Measurements from ENCODE around the gene CAMTA1.
"Not testable (repeated sequence)": the region's sequence is repeated elsewhere in the genome, so short reads cannot be mapped to it uniquely, and the experiment has no call there.

CAMTA1 gene

GRCh38 chr1:6785318-6785727, at the start of gene CAMTA1:
Gene CAMTA1 (plus strand): TSS chr1:6785454. CDS start chr1:6785531, 77 bp downstream.
- in situ Hi-C loops (cut with MboI; ENCODE audit: low sequenced_read_pairs): no loop called here

- in situ Hi-C loops (cut with MboI; ENCODE audit: low sequenced_read_pairs): no loop called here
These were observed 46.1 kb upstream of the CAMTA1 start for GRCh38 chr1:6738987-6739676.

GRCh38 chr1:6742676-6743188, 42.5 kb upstream of the CAMTA1 start:
- in situ Hi-C loops (cut with MboI; ENCODE audit: low sequenced_read_pairs): not testable (repeated sequence)

GRCh38 chr1:6743189-6744101, 41.8 kb upstream of the CAMTA1 start:
- in situ Hi-C loops (cut with MboI; ENCODE audit: low sequenced_read_pairs): no loop called here

- in situ Hi-C loops (cut with MboI; ENCODE audit: low sequenced_read_pairs): no loop called here
These were observed 40.2 kb upstream of the CAMTA1 start for GRCh38 chr1:6745073-6745472.

GRCh38 chr1:6747674-6748073, 37.6 kb upstream of the CAMTA1 start:
- in situ Hi-C loops (cut with MboI; ENCODE audit: low sequenced_read_pairs): no loop called here

- in situ Hi-C loops (cut with MboI; ENCODE audit: low sequenced_read_pairs): no loop called here
These were observed 34.8 kb upstream of the CAMTA1 start for GRCh38 chr1:6750490-6750889.

GRCh38 chr1:6753320-6754140, 31.7 kb upstream of the CAMTA1 start:
- in situ Hi-C loops (cut with MboI; ENCODE audit: low sequenced_read_pairs): no loop called here

GRCh38 chr1:6756457-6756856, 28.8 kb upstream of the CAMTA1 start:
- in situ Hi-C loops (cut with MboI; ENCODE audit: low sequenced_read_pairs): no loop called here

- in situ Hi-C loops (cut with MboI; ENCODE audit: low sequenced_read_pairs): no loop called here
These were observed 27.4 kb upstream of the CAMTA1 start for GRCh38 chr1:6757719-6758435.

GRCh38 chr1:6761196-6761737, 24.0 kb upstream of the CAMTA1 start:
- in situ Hi-C loops (cut with MboI; ENCODE audit: low sequenced_read_pairs): no loop called here

GRCh38 chr1:6762060-6762459, 23.2 kb upstream of the CAMTA1 start:
- in situ Hi-C loops (cut with MboI; ENCODE audit: low sequenced_read_pairs): no loop called here

GRCh38 chr1:6770751-6771440, 14.4 kb upstream of the CAMTA1 start:
- in situ Hi-C loops (cut with MboI; ENCODE audit: low sequenced_read_pairs): no loop called here

- in situ Hi-C loops (cut with MboI; ENCODE audit: low sequenced_read_pairs): no loop called here
These were observed 13.8 kb upstream of the CAMTA1 start for GRCh38 chr1:6771441-6771769.

- in situ Hi-C loops (cut with MboI; ENCODE audit: low sequenced_read_pairs): no loop called here
These were observed 10.9 kb upstream of the CAMTA1 start for GRCh38 chr1:6774381-6774780.

- in situ Hi-C loops (cut with MboI; ENCODE audit: low sequenced_read_pairs): no loop called here
These were observed 9.8 kb upstream of the CAMTA1 start for GRCh38 chr1:6775261-6776043.

- in situ Hi-C loops (cut with MboI; ENCODE audit: low sequenced_read_pairs): no loop called here
These were observed 8.9 kb upstream of the CAMTA1 start for GRCh38 chr1:6776389-6776788.

GRCh38 chr1:6776895-6777294, 8.4 kb upstream of the CAMTA1 start:
- in situ Hi-C loops (cut with MboI; ENCODE audit: low sequenced_read_pairs): no loop called here

GRCh38 chr1:6777813-6778212, 7.4 kb upstream of the CAMTA1 start:
- in situ Hi-C loops (cut with MboI; ENCODE audit: low sequenced_read_pairs): no loop called here

Data from HL-60/S4 treated with retinoic acid at 250 ng/mL for 4 days and 3 days (cell line).